ENCODE results near the gene GPRIN3.
"Not testable (repeated sequence)": the region's sequence is repeated elsewhere in the genome, so short reads cannot be mapped to it uniquely, and the experiment has no call there.

The GPRIN3 gene

GRCh38 chr4:89309154-89309553 is 1.6 kb upstream of the GPRIN3 start:
- not testable (repeated sequence) for DNase-seq

GRCh38 chr4:89308161-89308500 is 531 bp upstream of the GPRIN3 start:
- DNase-seq = no peak

- no peak for DNase-seq
Measured at GRCh38 chr4:89307178-89307445, 488 bp downstream of the GPRIN3 start.

- no peak for DNase-seq
Measured at GRCh38 chr4:89306486-89307177, 968 bp downstream of the GPRIN3 start.

- DNase-seq = peak; percentile 24
Measured at GRCh38 chr4:89305712-89306437, 1.7 kb downstream of the GPRIN3 start.

- no peak for DNase-seq
Measured at GRCh38 chr4:89305028-89305427, 2.6 kb downstream of the GPRIN3 start.

- DNase-seq = no peak
Measured at GRCh38 chr4:89303814-89304388, 3.7 kb downstream of the GPRIN3 start.

GRCh38 chr4:89303177-89303576 is 4.4 kb downstream of the GPRIN3 start:
- DNase-seq = peak; percentile 66

GRCh38 chr4:89301902-89302301 is 5.7 kb downstream of the GPRIN3 start:
- no peak for DNase-seq

- no peak for DNase-seq
Measured at GRCh38 chr4:89301003-89301402, 6.6 kb downstream of the GPRIN3 start.

GRCh38 chr4:89300499-89300898 is 7.1 kb downstream of the GPRIN3 start:
- DNase-seq = no peak

- DNase-seq = no peak
Measured at GRCh38 chr4:89300060-89300459, 7.5 kb downstream of the GPRIN3 start.

- DNase-seq = no peak
Measured at GRCh38 chr4:89299153-89299791, 8.3 kb downstream of the GPRIN3 start.

- peak; percentile 23 for DNase-seq
Measured at GRCh38 chr4:89298788-89299152, 8.8 kb downstream of the GPRIN3 start.

GRCh38 chr4:89298155-89298554 is 9.4 kb downstream of the GPRIN3 start:
- DNase-seq = peak; percentile 42

- DNase-seq = no peak
Measured at GRCh38 chr4:89296896-89297295, 10.7 kb downstream of the GPRIN3 start.

- DNase-seq = no peak
Measured at GRCh38 chr4:89296399-89296798, 11.2 kb downstream of the GPRIN3 start.

- no peak for DNase-seq
Measured at GRCh38 chr4:89295415-89295927, 12.1 kb downstream of the GPRIN3 start.

- DNase-seq = no peak
Measured at GRCh38 chr4:89294573-89295269, 12.9 kb downstream of the GPRIN3 start.

GRCh38 chr4:89293299-89293698 is 14.3 kb downstream of the GPRIN3 start:
- no peak for DNase-seq

- DNase-seq = no peak
Measured at GRCh38 chr4:89290727-89291516, 16.7 kb downstream of the GPRIN3 start.

- no peak for DNase-seq
Measured at GRCh38 chr4:89289312-89289711, 18.3 kb downstream of the GPRIN3 start.

Measured in CD4-positive, alpha-beta T cell treated with Interferon gamma for 1 hour (primary cell).